ENCODE measurements around the gene KCNQ5. TPM values are rescaled to one million over a fixed set of nuclear protein-coding genes. Genes with fewer than 3 reads are reported as not detected.
"Not testable (repeated sequence)": the region's sequence is repeated elsewhere in the genome, so short reads cannot be mapped to it uniquely, and the experiment has no call there.

Gene KCNQ5
- total RNA-seq, 1 experiment from 2014 or later = 7.1 TPM

GRCh38 chr6:72948153-72948552, 326.3 kb downstream of the KCNQ5 start:
- peak; percentile 33 for DNase-seq (ENCODE audit: low read depth)

DNA sequence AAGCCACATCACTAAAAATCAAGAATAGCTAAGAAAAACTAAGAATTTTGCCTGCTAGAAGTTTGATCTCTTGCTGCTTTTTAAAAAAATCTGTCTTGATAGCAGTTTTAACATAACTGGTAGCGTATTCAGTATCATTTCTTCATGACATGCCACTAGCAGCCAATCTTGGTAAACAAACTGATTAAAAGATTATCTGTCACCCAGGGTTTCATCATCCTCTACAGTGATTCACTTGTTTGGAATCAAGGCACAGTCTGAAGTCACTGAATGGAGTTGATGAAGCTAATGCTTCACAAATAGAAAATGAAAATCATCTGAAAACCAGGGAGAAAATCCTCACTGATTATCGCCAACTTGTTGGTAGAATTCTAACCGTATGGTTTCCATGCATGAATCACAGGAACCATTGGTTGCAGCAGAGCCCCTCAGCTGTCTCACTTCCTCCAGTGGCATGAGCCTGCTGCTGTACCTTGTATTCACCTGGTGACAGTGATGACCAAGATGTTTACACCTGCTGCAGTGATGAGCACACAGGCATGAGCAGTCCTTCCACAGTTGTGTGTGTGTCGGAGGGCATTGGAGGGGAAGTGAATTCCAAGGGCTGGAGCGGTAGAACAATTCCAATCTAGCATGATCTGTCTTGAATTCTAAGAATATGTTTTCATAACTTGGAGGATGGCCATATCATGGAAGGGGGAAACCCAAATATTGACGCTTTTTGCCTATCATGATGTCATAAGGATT, 328.4 kb downstream of the KCNQ5 start:
- peak; percentile 90 for DNase-seq (ENCODE audit: low read depth)

DNA sequence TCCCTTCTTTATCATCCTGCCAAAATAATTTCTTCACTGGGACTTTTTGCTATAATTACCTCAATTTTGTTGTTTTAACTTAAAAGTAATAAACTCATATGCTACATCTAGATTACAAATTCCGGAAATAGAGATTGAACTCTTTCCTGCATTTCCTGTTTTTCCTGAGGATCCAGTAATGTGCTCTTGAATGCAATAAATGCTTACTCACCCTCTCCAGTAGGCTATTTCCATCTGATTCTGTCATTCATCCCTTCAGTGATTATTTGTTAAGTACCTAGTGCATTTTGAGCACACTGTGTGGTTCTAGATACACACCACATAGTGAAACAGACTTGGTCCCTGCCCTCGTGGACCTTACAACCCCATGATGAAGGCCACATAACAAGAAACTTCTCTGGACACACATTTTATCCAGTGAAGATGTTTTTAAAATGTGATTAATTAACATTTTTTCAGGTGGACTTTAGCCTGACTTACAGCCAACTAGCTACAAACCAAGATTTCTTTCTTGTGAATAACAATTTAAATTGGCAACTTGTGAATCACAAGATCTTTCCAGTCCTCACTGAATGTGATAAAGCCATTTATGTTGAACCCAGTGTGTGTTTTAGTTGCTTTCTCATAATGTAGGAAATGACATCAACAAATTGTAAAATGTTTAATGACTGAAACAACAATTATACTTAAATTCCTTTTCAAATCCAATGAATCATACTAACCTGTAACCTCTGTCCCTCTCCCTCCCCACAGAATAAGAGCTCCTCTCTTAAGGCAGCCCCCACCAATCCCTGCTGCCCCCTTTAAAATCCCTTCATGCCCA, 331.2 kb downstream of the KCNQ5 start:
- DNase-seq (ENCODE audit: low read depth) = peak; percentile 84

GRCh38 chr6:72953971-72954381, 332.1 kb downstream of the KCNQ5 start:
- no peak for DNase-seq (ENCODE audit: low read depth)

- no peak for DNase-seq (ENCODE audit: low read depth)
Measured at GRCh38 chr6:72954716-72955115, 332.9 kb downstream of the KCNQ5 start.

DNA sequence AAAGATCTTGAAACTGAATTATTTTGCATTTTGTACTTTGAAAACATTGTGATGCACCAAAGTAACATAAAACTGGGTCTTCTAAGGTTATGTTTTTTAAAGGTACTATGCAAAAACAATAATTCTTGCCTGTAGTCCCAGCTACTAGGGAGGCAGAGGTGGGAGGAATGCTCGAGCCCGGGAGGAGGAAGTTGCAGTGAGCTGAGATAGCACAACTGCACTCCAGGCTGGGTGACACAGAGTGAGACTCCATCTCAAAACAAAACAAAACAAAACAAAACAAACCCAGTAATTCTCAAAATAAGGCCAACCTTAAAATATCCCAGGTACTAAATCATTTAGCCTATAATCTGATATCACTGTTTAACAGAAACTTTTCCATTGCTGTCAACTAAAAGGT, 333.8 kb downstream of the KCNQ5 start:
- DNase-seq (ENCODE audit: low read depth) = peak; percentile 30

DNA sequence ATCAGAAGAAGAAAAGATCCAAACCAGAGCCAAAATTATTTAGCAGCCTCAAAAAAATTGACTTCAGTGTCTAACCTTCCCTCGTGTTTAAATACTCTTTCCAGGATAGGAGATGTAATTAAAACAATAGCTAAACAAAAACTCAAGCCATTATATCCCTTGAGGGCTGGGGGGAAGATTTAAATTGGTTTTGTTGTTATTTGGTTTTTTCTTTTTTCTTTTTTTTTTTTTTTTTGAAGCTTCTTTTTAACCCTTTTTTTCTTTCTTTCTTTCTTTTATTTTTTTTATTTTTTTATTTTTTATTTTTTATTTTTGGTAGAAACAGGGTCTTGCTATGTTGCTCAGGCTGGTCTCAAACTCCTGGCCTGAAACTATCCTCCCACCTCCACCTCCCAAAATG, 334.4 kb downstream of the KCNQ5 start:
- DNase-seq (ENCODE audit: low read depth) = no peak

- no peak for DNase-seq (ENCODE audit: low read depth)
Measured at GRCh38 chr6:72959821-72960220, 338.0 kb downstream of the KCNQ5 start.

GRCh38 chr6:72963946-72964345, 342.1 kb downstream of the KCNQ5 start:
- peak; percentile 64 for DNase-seq (ENCODE audit: low read depth)

- DNase-seq (ENCODE audit: low read depth) = peak; percentile 37
Measured at GRCh38 chr6:72966628-72967280, 344.9 kb downstream of the KCNQ5 start.

DNA sequence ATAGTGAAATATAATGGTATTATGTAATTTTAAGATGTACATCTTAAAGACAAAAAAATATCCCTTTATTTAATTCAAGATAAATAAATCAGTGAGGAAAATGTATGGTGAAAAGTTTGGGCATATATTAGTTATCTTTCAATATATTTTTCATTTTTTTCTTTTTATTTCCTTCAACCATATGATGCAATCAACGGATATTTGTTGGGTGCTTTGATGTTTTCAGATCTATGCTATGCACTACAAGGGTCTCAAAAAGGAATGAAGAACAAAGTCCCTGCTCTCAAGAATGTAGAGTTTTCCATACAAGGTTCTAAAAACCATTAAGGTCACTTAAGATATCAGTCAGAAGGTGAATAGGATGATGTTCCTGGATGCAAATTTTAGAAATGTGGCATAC, 345.5 kb downstream of the KCNQ5 start:
- no peak for DNase-seq (ENCODE audit: low read depth)

- peak; percentile 89 for DNase-seq (ENCODE audit: low read depth)
Measured at GRCh38 chr6:72968704-72969103, 346.8 kb downstream of the KCNQ5 start.

DNA sequence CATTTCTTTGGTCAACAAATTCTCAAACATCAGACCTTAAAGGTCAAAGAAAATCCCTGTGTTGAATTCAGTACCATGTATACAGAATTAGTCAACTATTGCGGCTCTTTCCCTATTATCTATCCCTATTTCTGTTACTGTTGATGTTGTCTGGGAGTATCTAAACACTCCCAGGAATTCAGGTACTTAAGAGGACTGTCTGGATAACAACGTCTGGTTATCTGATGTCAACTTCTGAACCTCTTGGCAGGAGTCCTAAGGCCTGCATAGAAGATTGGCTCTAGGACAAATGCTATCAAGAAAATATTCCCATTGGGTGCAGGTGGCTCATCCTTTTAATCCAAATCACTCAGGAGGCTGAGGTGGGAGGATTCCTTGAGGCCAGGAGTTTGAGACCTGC, 347.8 kb downstream of the KCNQ5 start:
- no peak for DNase-seq (ENCODE audit: low read depth)

DNA sequence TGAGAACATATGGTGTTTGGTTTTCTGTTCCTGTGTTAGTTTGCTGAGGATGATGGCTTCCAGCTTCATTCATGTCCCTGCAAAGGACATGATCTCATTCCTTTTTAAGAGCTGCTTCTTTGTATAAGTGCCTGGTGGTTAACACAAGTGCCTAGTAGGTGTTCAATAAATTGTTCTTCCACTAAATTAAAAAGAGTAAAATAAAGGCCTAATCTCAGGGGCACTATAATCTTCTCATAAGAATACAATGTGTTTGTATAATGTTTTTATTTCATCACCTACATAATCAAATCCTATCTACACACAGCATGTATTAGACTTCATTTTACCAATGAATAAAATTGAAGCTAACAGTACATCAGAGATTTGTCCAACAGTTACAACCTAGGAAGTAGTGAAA, 350.7 kb downstream of the KCNQ5 start:
- DNase-seq (ENCODE audit: low read depth) = no peak

GRCh38 chr6:72974276-72974675, 352.4 kb downstream of the KCNQ5 start:
- no peak for DNase-seq (ENCODE audit: low read depth)

DNA sequence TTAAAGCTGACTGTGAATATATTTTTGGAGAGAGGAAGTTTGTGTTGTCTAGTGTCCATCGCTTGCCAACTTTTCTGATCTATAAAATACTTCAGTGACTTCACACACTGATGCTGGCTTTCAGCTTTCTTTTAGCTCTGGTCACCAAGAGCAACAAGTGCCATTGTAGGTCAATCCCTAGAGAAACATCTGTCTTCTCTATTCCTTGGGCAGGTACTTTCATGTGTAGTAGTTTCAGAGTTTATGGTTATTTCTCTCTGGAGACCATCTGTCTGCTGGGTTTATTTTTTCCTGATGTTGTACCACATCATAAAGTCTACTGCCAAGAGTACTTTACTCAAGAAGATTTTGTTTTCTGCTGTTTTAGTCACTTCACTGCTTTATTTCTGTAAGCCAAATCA, 353.5 kb downstream of the KCNQ5 start:
- DNase-seq (ENCODE audit: low read depth) = no peak

DNA sequence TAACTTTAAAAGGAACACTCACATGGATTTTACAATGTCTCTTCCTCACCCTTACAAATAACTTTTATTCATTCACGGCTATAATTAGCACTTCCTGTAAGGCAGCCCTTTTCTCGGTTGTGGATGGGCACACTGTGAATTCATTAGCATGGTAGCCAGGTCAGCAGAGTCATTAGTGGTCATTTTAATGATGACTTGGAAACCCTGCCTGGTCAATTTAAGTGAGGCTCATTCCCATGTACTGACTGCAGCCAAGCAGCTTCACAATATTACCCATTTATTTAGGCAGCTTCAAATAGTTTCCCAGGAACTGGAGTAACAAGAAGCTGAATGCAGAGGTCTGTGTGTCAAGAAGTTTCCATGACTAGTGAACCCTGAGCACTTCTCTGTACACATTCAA, 354.6 kb downstream of the KCNQ5 start:
- no peak for DNase-seq (ENCODE audit: low read depth)

GRCh38 chr6:72977114-72977513, 355.2 kb downstream of the KCNQ5 start:
- DNase-seq (ENCODE audit: low read depth) = peak; percentile 41

- DNase-seq (ENCODE audit: low read depth) = not testable (repeated sequence)
Measured at GRCh38 chr6:72978808-72979207, 356.9 kb downstream of the KCNQ5 start.

DNA sequence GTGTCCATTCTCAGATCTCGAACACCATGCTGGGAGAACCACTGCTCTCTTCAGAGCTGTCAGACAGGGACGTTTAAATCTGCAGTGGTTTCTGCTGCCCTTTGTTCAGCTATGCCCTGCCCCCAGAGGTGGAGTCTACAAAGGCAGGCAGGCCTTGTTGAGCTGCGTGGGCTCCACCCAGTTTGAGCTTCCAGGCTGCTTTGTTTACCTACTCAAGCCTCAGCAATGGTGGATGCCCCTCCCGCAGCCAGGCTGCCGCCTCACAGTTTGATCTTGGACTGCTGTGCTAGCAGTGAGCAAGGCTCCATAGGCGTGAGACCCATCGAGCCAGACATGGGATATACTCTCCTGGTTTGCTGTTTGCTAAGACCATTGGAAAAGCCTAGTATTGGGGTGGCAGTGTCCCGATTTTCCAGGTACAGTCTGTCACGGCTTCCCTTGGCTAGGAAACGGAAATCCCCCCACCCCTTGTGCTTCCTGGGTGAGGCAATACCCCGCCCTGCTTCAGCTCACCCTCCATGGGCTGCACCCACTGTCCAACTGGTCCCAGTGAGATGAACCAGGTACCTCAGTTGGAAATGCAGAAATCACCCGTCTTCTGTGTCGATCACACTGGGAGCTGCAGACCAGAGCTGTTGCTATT, 362.4 kb downstream of the KCNQ5 start:
- not testable (repeated sequence) for DNase-seq (ENCODE audit: low read depth)

DNA sequence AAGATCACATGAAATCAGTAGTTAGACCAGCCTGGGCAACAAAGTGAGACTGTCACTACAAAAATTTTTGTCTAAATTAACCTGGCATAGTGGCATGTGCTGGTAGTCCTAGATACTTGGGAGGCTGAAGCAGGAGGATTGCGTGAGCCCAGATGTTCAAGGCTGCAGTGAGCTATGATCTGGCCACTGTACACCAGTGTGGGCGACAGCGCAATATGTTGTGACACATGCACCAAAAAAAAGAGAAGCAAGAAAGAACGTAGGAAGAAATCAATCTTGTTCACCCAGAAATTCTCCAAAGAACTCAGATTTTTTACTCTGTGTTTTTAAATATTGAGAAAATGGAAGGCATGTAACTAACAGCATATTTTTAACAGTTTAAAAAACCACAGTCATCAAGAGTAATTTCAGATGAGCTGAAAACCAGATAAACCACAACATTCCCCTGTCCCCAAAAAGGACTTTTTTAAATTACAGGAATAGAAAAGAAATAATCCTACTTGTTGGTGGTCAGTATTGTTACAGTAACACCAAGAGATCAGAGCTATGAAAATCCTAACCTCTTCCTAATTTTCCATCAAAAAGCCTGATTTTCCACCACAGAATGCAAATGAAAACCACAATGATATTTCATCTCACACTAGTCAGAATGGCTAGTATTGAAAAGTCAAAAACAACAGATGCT, 363.3 kb downstream of the KCNQ5 start:
- peak; percentile 79 for DNase-seq (ENCODE audit: low read depth)

Data from LHCN-M2 (cell line).